Keratinocyte (primary cell): ENCODE measurements around the gene LRRC7. TPM values are rescaled to one million over a fixed set of nuclear protein-coding genes. Genes with fewer than 3 reads are reported as not detected.
A peak's percentile ranks its signal among the peaks of the same experiment; 100 is the strongest.

Experiments
- DNase-seq: peaks from one replicate; pipeline ENCODE4 v3.0.0-alpha.2; 2011; ENCODE audit warnings: low read depth, missing footprints, low spot score
- FAIRE-seq: peaks from 2 replicates; lab custom pipeline; 2011; peaks lifted over from hg19 to GRCh38; lab: Jason Lieb, UNC
- H2AFZ ChIP-seq: 2 replicates; pipeline ENCODE4 v1.6.0; 2012; ENCODE audit warnings: low read length, control low read depth, inconsistent platforms; ENCODE audit not compliant: control insufficient read depth
- H3K27ac ChIP-seq: 2 replicates; pipeline ENCODE4 v1.5.1; 2011; ENCODE audit warnings: low read length; ENCODE audit not compliant: control insufficient read depth, insufficient read depth
- H3K27me3 ChIP-seq: 3 replicates; pipeline ENCODE4 v1.6.0; 2011; ENCODE audit warnings: low read length; ENCODE audit not compliant: control insufficient read depth, insufficient read depth; ENCODE audit errors: extremely low read depth
- H3K36me3 ChIP-seq, 2 experiments: 2 replicates in 1 of 2; 3 replicates in 1 of 2; pipeline ENCODE4 v1.5.1; 2011; ENCODE audit warnings: low read length in 2 of 2, mild to moderate bottlenecking in 1 of 2; ENCODE audit not compliant: control insufficient read depth in 2 of 2, insufficient read depth in 2 of 2; ENCODE audit errors: extremely low read depth in 1 of 2
- H3K4me1 ChIP-seq: 3 replicates; pipeline ENCODE4 v1.5.1; 2011; ENCODE audit warnings: low read length; ENCODE audit not compliant: control insufficient read depth, insufficient read depth; ENCODE audit errors: extremely low read depth
- H3K4me2 ChIP-seq: 3 replicates; pipeline ENCODE4 v1.6.0; 2011; ENCODE audit warnings: low read depth, low read length; ENCODE audit not compliant: control insufficient read depth, insufficient read depth; ENCODE audit errors: extremely low read depth
- H3K4me3 ChIP-seq, 3 experiments: fragments of 200-600 bp in 1 of 3; sonication (generic) in 1 of 3; 2 replicates in 2 of 3; 3 replicates in 1 of 3; pipeline ENCODE4 v1.5.1; 2011 to 2016; ENCODE audit warnings: low read length in 3 of 3, mild to moderate bottlenecking in 3 of 3, control low read depth in 2 of 3, inconsistent platforms in 1 of 3, low read depth in 1 of 3, mixed read lengths in 1 of 3, mixed run types in 1 of 3, moderate library complexity in 1 of 3; ENCODE audit not compliant: control insufficient read depth in 2 of 3, insufficient read depth in 2 of 3; ENCODE audit errors: extremely low read depth in 1 of 3
- H3K79me2 ChIP-seq: 2 replicates; pipeline ENCODE4 v1.6.0; 2012; ENCODE audit warnings: low read length; ENCODE audit not compliant: control insufficient read depth, insufficient read depth
- H3K9ac ChIP-seq: 3 replicates; pipeline ENCODE4 v1.6.0; 2011; ENCODE audit warnings: low read length; ENCODE audit not compliant: control insufficient read depth, insufficient read depth; ENCODE audit errors: extremely low read depth
- H3K9me1 ChIP-seq: 3 replicates; pipeline ENCODE4 v1.6.0; 2011; ENCODE audit warnings: low read length; ENCODE audit not compliant: control insufficient read depth, insufficient read depth; ENCODE audit errors: extremely low read depth
- H3K9me3 ChIP-seq: 2 replicates; pipeline ENCODE4 v1.5.1; 2012; ENCODE audit warnings: low read depth, low read length; ENCODE audit not compliant: control insufficient read depth
- H4K20me1 ChIP-seq: 3 replicates; pipeline ENCODE4 v1.6.0; 2011; ENCODE audit warnings: low read length; ENCODE audit not compliant: control insufficient read depth, insufficient read depth; ENCODE audit errors: extremely low read depth
- EZH2 ChIP-seq: IDR thresholded peaks from one replicate; pipeline ENCODE4 v1.6.1; 2012; ENCODE audit warnings: inconsistent platforms, mild to moderate bottlenecking, low read length, moderate library complexity
- dilution Hi-C: fragments of 300-500 bp; cut with MboI; formaldehyde crosslinking; loops from one replicate; pipeline ENCODE4 v1.7.0; 2020; ENCODE audit warnings: low sequenced_read_pairs; ENCODE audit not compliant: extremely low pct_ligation_motif_present
- polyA plus RNA-seq, 5 experiments: library from polyadenylated mRNA; depleted of rRNA in 3 of 5; stranded (reverse) in 3 of 5; stranded (forward) in 1 of 5; unstranded in 1 of 5; fragments of >200 nt; gene quantifications; 1 replicate in 1 of 5; 2 replicates in 3 of 5; 3 replicates in 1 of 5; pipeline versions ENCODE4 v1.2.1 to v1.2.3, GENCODE V29; 2011 to 2012; ENCODE audit warnings: missing spikeins in 2 of 5, low read depth in 1 of 5, low replicate concordance in 1 of 5
- TF ChIP-seq, protein P1 (sequence below), 3 experiments: IDR thresholded peaks in 1 of 3; conservative IDR thresholded peaks in 1 of 3; optimal IDR thresholded peaks in 1 of 3; 2 replicates in 2 of 3; 3 replicates in 1 of 3; pipeline versions ENCODE3 to v1.5.1; 2011; ENCODE audit warnings: low read length in 3 of 3, mild to moderate bottlenecking in 3 of 3, moderate library complexity in 2 of 3, control low read depth in 1 of 3, inconsistent platforms in 1 of 3; ENCODE audit not compliant: insufficient read depth in 2 of 3; ENCODE audit errors: extremely low read depth in 1 of 3

The LRRC7 gene
- polyA plus RNA-seq, 1 donor (not counting 4 experiments of a cell fraction or from before 2014, with no cell fraction given) = 0.28 TPM

- Histone ChIP-seq H3K4me3 (no peak overlapping the region), H2AFZ (peak overlapping the region; percentile 56), H3K4me1 (peaks cover 15% of the 10 kb centered on the region), H3K9ac (no peak overlapping the region), H3K9me1 (no peaks in the 10 kb centered on the region), H3K9me3 (no peaks in the 10 kb centered on the region), H3K27ac (peak overlapping the region; percentile 36), H3K36me3 (no peaks in the 10 kb centered on the region), H3K79me2 (no peaks in the 10 kb centered on the region), H4K20me1 (no peaks in the 10 kb centered on the region), H3K4me2 (peak overlapping the region; percentile 53), H3K27me3 (no peaks in the 10 kb centered on the region)
- FAIRE-seq = peak; percentile 90
- TF ChIP-seq EZH2 = no peak
- TF ChIP-seq, protein P1, sequence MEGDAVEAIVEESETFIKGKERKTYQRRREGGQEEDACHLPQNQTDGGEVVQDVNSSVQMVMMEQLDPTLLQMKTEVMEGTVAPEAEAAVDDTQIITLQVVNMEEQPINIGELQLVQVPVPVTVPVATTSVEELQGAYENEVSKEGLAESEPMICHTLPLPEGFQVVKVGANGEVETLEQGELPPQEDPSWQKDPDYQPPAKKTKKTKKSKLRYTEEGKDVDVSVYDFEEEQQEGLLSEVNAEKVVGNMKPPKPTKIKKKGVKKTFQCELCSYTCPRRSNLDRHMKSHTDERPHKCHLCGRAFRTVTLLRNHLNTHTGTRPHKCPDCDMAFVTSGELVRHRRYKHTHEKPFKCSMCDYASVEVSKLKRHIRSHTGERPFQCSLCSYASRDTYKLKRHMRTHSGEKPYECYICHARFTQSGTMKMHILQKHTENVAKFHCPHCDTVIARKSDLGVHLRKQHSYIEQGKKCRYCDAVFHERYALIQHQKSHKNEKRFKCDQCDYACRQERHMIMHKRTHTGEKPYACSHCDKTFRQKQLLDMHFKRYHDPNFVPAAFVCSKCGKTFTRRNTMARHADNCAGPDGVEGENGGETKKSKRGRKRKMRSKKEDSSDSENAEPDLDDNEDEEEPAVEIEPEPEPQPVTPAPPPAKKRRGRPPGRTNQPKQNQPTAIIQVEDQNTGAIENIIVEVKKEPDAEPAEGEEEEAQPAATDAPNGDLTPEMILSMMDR (optimal IDR thresholded peaks at IDR 0.05 in 1 of 3, IDR thresholded peaks at IDR 0.05 in 1 of 3, conservative IDR thresholded peaks at IDR 0.05 in 1 of 3; ENCODE audit: extremely low read depth in 1 of 3, insufficient read depth in 2 of 3, low read length in 3 of 3) = no peak
- peak; percentile 68 for DNase-seq
- dilution Hi-C loops = no loop called here
These were observed 126.4 kb downstream of the LRRC7 start for GRCh38 chr1:69693921-69694675.

- no peaks in the 10 kb centered on the region for H3K27me3 ChIP-seq
- DNase-seq = no peak
- no peak for TF ChIP-seq EZH2
- TF ChIP-seq, protein P1 (optimal IDR thresholded peaks at IDR 0.05 in 1 of 3, IDR thresholded peaks at IDR 0.05 in 1 of 3, conservative IDR thresholded peaks at IDR 0.05 in 1 of 3; ENCODE audit: extremely low read depth in 1 of 3, insufficient read depth in 2 of 3, low read length in 3 of 3) = no peak
- H3K4me1 ChIP-seq = peaks cover 19% of the 10 kb centered on the region
- H3K79me2 ChIP-seq = no peaks in the 10 kb centered on the region
- FAIRE-seq = no peak
- H3K4me3 ChIP-seq = no peak overlapping the region
- no peaks in the 10 kb centered on the region for H3K9me1 ChIP-seq
- H4K20me1 ChIP-seq = no peaks in the 10 kb centered on the region
- H3K27ac ChIP-seq = no peak overlapping the region
- no peak overlapping the region for H2AFZ ChIP-seq
- no peaks in the 10 kb centered on the region for H3K36me3 ChIP-seq
- dilution Hi-C loops = no loop called here
- H3K9me3 ChIP-seq = no peaks in the 10 kb centered on the region
- no peak overlapping the region for H3K4me2 ChIP-seq
- no peak overlapping the region for H3K9ac ChIP-seq
These were observed 129.6 kb downstream of the LRRC7 start for GRCh38 chr1:69697340-69697739.
